ENCODE results near the gene RPS24.
"Not testable (repeated sequence)": the region's sequence is repeated elsewhere in the genome, so short reads cannot be mapped to it uniquely, and the experiment has no call there.

Gene RPS24

DNA sequence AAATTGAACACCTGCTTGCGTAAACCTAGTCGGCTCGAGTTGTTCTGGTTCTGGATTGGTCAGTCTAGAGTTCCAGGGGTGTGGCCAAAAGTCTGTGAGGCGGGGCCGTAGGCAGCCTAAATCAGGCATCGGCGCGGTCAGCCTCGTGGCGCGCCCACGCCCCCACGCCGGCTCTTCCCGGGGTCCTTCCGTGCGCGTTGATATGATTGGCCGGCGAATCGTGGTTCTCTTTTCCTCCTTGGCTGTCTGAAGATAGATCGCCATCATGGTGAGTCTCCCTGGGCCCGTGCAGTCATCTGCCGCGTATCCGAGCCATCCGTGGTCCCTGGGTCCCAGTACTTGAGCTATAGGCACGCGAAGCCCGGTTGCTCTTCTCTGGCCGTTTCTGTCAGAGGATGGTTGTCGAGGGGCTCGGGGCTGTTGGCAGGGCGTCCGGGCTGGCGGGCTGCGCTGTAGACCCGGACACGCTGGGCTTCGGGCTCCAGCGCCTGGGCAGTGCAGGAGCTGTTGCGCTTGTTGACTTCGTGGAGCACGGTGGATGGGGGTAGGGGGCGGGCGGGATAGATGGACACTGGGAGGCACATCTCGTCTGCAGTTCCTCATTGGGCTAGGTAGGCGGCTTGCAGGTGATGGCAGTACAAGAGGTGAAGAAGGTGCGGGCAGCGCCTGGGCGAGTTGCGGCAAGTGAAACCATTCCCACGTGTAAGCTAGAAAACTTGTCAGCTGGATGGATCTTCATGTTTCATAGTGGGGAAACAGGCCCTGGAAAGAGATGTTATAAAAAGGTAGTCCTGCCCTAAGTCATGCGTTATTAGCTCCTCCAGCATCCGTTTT, at the start of gene RPS24:
Gene RPS24, plus strand, starts transcription at position 227 of the 834 bp plus-strand sequence. Its CDS starts 39 bp downstream, at position 266.
- DNase-seq = peak; percentile 68 to 90 (median 80)

DNA sequence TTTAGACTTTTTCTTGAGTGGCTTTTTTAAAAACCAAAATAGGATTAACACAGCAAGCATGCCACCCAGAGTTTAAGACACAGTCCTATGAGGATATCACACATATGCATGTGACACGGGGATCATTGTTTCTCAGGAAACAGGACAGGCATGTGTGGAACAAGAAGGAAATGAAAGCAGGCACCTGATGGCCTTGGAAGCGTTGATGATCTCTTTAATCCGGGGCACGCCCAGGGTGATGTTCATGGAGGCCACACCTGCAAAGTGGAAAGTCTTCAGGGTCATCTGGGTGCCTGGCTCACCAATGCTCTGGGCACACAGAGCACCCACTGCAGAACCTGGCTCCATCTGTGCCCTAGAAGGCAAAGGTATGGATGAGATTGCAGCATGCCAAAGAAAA, 48.7 kb upstream of the RPS24 start:
- DNase-seq = no peak

DNA sequence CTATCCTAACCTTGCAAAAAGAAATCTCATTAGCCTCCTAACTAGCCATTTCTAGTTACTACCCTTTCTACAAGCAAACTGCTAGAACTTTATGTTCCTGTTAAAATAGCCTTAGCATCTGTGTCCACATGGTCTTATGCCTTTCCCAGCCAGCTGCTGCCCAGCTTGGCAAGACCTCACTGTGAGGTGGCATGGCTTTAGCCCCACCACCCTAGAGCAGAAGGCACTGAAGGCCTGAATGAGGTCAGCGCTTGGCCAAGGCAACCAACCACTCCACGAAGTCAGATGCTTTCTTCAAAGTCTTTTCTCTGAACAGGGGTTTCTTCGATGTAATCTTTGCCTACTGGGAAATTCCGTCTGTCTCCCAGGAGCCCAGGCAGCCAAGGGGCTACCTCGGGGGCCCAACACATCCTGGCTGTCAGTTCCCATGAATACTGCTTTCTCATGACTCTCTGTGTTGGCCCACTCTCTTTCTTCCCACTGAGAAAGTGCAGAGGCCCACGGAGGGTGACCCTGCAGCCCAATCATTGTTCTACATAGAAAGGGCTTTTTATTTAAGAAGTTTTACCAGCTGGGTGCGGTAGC, 45.9 kb upstream of the RPS24 start:
- no peak for DNase-seq

DNA sequence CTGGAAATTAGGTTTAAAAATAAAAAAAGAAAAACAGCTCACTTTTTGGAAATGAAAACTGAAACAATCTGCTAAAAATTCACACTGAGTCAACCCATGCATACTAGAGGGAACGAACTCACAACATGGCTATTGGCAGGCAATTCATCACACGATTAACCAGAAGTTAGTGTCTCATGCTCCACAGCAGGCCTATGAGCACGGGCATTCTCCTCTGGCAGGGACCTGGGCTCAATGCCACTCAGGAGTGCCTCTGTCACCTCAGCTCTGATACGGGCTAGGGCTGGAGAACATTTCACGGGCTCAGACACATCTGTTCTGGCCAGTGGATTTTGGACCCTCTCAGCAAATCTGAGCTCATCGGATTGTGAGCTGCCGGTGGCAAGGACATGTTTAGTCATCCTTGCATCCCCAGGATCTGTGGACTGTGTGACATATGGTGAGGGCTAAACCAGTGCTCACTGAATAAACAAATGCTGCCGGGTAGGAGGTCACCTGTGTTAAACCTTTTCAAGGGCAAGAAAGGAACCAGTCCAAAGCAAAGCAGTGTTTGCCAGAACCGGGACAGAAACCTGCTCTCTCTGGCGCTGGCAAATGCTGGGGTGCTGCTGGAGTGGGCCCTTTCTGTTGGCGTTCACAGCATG, 44.5 kb upstream of the RPS24 start:
- no peak for DNase-seq

DNA sequence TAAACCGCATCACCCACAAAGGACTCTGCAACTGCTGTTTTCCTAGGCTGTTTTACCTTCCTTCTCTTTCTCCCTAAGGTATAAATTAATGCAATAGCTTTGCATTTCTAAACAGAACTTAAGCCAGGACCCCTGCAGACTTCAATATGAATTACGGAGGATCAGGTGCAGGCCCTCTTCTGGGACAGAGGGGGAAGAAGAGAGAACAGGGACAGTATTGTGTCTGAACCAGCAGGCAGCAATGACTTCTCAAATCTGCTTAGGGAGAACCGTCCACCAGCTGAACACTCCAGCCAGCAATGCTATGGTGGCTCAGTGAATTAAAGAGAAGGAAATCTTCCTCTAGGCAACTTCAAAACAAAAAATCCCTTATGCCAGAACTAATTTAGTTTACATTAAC, 40.0 kb upstream of the RPS24 start:
- DNase-seq = no peak

DNA sequence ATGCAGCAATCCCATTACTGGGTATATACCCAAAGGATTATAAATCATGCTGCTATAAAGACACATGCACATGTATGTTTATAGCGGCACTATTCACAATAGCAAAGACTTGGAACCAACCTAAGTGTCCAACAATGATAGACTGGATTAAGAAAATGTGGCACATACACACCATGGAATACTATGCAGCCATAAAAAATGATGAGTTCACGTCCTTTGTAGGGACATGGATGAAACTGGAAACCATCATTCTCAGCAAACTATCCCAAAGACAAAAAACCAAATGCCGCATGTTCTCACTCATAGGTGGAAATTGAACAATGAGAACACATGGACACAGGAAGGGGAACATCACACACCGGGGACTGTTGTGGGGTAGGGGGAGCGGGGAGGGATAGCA, 34.9 kb upstream of the RPS24 start:
- DNase-seq = not testable (repeated sequence)

DNA sequence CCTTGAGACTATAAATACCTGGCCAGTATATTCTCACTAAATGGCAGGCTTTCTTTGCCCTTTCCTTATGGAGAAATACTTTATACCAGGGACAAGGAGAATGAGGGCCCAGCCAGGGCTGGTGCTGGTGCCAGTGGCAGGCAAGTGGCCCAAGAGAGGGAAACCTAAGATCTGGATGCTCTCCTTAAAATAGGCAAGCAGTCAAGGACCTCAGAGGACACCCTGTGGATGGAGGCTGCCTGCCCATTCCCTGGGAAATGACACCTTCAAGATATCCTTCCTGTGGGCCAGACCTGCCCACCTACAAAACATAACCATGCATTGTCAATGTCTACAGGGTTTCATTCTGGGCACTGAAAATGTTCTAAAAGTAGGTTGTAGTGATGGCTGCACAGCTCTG, 33.5 kb upstream of the RPS24 start:
- DNase-seq = no peak

DNA sequence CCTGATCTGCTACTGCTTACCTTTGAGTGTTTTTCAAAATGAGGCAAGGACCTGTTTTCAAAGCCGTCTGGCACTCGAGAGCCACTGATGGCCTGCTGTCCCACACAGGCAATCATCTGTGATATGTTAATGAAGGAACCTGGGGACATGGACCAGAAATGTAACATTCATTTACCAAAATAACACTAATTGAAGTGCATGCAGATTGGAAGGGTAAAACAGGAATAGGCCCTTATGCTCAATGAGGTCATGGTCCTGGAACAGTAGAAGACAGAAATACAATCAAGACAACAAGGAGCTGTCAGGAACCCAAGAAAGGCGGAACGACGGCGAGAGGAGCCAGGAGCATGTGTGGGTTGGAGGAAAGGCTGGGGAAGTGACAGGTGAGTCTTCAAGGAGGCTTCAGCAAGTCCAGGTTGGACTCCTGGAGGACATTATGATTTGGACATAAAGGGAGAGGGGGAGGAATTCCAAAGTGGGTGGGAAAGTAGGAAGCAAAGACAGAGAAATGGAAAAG, 32.6 kb upstream of the RPS24 start:
- DNase-seq = no peak

DNA sequence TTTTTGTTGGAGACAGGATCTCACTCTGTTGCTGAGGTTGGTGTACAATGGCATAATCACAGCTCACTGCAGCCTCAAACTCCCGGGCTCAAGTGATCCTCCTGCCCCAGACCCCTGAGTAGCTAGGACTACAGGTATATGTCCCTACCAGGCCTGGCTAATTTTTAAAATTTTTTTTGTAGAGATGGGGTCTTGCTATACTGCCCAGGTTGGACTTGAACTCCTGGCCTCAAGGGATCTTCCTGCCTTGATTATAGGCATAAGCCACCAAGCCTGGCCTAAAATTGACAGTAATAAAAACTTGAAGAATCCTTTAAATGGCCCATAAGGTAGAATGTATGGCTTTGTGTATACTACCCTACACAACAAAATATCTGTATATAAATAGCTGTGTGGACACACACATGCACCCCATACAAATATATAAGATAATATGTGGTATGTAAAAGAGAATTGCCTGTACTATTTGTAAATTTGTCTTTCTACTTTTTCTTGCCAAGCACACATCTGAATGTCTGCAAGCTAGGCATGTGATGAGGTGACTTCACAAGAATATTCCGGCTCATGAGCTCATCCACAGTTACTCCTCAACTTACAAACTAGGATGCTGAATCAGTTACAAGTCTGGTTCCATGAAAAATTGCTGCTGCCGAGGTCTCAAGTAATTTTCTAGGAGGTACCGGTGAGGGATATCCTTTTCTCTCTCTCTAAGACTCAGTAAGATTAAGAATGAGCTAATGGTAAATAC, 30.9 kb upstream of the RPS24 start:
- no peak for DNase-seq

DNA sequence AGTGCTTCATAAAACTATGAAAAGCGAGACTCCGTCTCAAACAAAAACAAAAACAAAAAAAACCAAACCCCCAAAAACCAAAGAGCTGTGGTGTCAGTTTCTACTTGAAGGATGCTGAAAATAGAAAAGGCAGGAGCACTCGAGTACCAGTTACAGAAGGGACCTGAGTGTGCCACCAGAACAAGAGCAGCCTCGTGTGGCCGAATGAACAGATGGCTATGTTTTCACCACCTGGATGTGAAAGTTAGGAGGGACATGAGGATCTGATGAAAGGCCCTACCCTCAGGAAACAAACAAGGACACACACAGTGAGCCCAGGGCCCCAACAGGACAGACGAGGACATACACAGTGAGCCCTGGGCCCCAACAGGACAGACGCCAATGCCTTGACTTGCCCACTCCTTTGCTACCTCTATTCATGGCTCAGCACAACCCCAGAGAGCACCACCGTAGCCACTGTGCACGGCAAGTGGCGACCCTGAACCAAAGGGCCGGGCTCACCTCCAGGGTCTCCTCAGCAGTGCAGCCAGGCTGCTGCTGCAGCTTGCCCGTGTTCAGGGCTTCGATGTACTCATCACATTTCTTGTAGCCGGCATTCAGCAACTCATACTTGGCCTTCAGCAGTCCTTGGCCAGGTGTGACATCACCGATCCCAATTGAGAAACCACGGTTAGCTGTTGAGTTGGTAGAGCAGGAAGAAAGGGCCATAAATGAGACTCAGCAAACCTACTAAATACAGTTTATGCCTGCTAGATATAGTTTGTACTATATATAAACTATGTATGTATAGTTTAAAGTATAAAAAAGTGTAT, 29.2 kb upstream of the RPS24 start:
- DNase-seq = no peak

DNA sequence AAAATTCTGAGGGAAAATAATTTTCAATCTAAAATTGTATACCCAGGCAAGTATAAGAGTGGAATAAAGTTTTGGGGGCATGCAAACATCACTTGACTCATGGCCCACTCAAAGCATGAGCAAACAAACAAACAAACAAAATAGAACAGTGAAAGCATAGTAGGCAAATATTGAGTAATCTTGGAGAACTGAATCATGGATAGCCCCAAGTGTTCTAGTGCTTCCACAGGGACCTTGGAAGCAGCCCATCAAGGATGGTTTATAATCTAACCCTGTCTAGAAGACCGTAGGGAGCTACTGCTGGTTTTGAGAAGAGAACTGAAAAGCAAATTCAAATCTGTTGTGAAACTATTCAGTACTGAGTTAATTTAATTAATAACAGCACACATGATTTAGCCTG, 26.5 kb upstream of the RPS24 start:
- no peak for DNase-seq

DNA sequence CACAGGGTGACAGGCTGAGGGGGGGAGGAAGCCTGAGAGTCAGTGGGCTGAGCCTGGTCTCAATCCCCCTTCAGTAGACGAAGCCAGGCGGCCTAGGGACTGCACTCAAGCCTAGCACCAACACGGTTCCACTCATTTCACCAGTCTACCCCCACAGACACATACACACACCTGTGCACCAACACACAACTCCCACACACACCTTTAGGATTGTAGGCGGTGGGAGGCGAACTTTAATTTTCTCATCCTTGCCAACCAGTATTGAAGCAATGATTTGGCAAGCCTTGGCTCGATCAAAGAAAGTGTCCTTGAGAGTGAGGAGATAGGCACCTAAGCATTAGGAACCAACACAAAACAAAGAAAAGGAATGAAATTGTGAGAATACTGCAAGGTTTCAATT, 24.0 kb upstream of the RPS24 start:
- DNase-seq = no peak

DNA sequence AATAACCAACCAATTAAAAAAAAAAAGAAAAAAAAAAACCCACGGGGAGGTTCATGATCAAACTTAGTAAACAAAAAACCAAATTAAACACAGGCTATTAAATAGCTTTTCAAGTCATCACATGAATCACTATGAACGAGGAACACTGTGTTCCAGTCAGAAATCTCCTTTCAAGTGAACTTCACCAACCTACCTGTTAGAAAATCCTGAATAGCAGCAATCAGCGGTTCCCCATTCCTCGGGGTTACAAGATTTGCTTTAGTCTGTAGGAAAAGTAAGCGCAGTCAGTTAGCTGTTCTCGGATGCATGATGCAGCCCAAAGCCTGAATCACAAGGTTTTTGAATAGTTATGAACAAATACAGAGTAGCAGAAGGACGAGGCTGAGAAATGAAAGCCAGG, 23.4 kb upstream of the RPS24 start:
- DNase-seq = no peak

DNA sequence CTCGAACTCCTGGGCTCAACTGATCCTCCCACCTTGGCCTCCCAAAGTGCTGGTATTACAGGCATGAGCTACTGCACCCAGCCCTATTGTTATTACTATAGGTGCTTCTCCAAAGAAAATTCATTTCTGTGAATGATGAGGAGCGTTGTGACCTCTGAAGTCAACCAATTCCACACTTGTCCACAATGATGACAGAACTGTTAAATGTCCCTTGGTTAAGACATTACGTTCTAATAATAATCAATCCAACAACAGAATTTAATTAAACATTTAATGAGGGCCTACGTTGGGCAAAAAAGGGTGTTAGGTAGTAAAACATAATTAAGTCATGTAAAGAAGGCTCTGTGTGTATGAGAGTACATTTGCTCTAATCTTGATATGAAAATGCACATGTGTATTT, 22.6 kb upstream of the RPS24 start:
- no peak for DNase-seq

DNA sequence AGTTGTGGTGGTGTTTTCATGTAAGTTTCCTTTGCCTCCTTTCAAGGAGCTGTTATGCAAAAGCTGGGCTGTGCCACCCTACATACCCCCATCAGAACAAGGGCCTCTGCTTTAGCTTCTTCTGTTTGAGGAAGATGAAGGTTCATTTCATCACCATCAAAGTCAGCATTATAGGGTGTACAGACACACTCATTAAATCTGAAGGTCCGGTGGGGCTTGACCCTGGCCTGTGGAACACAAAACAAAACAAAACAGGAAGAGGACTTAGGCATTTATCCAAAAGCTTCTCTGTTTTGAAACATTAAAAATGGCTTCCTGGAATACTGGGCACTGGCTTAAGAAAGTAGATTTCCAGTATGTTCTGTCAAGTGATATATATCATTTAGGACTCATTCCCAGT, 20.1 kb upstream of the RPS24 start:
- no peak for DNase-seq

DNA sequence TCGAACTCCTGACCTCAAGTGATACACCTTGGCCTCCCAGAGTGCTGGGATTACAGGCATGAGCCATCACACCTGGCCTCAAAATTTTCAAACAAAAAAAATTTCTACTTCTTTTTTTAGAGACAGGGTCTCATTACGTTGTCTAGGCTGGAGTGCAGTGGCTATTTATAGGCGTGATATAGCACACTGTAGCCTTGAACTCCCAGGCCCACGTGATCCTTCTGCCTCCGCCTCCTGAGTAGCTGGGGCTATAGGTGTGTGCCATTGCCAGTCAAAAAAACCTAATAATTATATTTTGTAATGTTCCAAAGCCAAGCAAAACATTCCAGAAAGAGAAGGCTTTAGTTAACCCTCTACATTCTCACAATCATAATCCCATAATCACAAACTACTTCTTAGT, 18.1 kb upstream of the RPS24 start:
- DNase-seq = no peak

DNA sequence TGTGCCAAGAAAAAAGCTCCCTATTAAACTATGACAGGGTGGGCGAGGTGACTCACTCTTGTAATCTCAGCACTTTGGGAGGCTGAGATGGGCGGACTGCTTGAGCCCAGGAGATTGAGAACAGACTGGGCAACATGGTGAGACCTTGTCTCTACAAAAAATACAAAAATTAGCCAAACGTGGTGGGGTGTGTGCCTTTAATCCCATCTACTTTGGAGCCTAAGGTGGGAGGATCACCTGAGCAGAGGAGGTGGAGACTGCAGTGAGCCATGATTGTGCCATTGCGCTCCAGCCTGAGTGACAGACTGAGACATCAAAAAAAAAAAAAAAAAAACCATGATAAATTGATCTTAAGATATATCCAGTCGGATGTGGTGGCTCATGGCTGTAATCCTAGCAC, 15.8 kb upstream of the RPS24 start:
- DNase-seq = no peak

DNA sequence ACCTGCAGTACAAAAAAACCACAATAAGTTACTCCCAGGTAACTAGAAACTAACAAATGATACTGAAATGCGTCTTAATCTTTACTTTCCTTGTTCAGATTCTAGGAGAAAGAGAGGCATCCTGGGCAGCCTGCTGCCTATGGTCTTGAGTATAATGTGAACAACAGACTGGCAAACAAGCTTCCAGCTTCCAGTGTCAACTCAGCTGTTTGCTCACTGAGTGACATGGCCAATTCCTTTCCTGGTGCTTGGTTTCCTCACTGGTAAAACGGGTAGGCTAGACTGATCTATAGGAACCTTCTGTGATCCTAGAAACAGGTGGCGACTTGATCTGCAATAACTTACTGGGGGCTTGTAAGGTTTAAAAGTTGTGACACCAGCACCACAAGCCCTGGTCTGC, 14.4 kb upstream of the RPS24 start:
- no peak for DNase-seq

DNA sequence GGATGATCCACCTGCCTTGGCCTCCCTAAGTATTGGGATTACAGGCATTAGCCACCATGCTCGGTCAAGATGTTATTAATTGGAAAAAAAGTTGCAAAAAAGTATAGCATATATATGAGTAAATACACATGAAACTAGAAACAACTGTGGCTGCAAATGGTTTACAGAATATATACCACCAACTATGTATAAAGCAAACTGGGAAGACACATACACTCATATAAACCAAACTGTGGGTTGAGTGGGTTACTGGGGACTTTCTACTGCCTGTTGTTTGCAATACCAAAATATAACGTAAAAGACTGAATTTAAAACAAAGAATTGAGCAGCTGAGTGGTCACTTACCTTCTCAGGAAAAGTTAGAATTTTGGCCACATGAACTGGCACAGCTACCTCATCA, 12.5 kb upstream of the RPS24 start:
- DNase-seq = no peak

DNA sequence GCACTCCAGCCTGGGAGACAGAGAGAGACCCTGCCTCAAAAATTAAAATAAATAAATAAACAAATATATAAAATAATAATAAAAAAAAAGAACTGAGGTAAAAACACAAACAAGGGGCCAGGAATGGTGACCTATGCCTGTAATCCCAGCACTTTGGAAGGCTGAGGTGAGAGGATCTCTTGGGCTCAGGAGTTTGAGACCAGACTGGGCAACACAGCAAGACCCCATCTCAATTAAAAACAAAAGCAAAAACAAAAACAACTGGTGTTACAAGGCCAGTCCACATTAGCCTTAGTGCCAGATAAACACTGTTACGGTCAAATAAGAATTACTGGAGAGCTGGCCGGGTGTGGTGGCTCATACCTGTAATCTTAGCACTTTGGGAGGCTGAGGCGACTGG, 9.9 kb upstream of the RPS24 start:
- DNase-seq = no peak

DNA sequence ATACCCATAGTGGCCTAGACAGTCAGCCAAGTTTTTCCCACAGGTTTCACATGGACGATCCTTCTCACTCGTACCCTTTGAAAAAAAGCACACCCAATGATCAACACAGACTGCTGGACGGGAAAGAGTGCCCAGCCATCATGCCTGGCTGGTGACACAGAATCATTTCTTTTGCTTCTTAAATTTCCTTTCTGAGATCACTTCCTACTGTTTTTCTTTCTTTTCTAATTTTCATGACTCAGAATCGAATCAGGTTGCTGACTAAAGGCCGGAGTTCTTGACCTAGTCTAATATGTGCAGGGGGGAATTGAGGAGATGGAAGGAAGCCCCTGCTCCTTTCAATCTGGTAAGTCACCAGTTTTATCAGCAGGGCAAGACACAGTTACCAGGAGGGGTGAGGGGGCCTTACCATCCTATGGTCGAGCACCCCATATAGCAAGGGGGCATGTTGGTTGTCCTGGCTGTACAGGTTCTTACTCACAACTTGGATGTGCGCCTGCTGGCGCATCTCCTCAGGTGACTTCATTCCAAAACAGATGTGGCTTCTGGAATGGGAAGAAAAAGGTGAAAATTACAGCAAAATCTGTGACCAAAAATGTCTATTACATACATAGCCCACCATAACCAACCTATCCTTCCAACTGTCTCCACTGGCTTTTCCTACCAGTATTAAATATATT, 7.8 kb upstream of the RPS24 start:
- DNase-seq = no peak

Measured in activated naive CD4-positive, alpha-beta T cell (primary cell).